GM19438 (cell line): ENCODE results near the gene IL22RA1.

ENCODE experiments used
- ATAC-seq: cut with Tn5 transposase; IDR thresholded peaks from one replicate; pipeline ENCODE4 v1.9.1; 2021; ENCODE audit warnings: low read depth; ENCODE audit not compliant: unreplicated experiment

The IL22RA1 gene

DNA sequence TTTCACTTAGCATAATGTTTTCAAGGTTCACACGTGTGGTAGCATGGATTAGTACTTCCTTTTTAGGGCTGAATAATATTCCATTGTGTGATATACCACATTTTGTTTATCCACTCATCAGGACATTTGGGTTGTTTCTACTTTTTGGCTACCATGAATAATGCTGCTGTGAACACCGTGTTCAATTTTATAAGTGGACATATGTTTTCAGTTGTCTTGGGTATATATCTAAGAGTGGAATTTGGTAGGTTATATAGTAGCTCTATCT is 3.8 kb downstream of the IL22RA1 start:
- no peak for ATAC-seq

DNA sequence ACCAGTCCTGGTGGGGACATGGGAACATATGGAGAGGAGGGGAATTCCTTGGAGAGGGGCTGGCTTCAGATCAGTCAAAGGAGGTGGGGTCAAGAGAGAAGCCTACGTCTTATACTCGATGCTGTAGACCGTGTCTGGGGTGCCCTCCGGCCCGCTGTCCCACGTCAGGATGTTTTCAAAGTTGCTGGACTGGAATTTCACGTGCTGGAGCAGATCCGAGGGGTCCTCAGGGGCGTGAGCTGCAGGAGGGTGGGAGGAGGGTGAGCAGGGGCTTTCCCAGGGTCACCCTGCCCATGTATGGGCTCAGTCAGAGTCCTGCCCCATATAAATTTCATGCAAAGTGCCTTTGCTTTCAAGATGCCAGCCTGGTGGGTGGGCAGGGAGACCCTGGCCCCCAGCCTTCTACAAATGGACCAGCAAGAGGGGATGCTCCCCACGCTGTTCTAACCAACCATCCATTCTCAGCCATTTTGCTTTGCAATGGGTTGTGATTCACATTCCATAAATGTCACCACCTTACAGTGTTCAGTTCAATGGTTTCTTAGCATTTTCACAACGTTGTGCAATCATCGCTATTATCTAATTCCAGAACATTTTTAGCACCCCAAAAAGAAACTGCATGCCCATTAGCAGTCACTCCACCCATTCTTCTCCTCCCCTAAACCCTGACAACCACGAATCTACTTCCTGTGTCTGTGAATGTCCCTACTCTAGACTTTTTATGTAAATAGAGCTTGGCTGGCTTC is 4.3 kb downstream of the IL22RA1 start:
- no peak for ATAC-seq

- no peak for ATAC-seq
Observed at GRCh38 chr1:24136956-24137539, 5.9 kb downstream of the IL22RA1 start.

DNA sequence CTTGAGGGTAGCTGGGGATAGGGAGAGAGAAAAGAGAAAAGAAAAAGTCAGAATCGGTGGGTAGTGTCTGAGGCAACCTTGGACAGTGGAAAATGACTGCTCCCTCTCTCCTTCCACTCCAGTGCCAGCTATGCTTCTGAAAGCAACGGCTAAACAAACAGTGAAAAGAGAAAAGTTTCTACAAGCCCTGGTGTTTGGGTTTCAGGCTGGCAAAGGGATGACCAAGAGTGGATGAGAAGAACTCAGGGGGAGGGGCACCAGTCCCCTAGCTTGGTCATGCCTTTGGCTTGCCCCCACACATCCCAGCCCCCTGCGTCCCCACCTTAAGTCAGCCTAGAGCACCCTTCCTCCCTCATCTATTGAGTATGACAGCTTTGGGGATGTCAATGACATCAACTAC is 8.6 kb downstream of the IL22RA1 start:
- ATAC-seq, result no peak

GRCh38 chr1:24133819-24134218 is 9.1 kb downstream of the IL22RA1 start:
- no peak for ATAC-seq

- ATAC-seq, result no peak
Observed at GRCh38 chr1:24130385-24130784, 12.6 kb downstream of the IL22RA1 start.

DNA sequence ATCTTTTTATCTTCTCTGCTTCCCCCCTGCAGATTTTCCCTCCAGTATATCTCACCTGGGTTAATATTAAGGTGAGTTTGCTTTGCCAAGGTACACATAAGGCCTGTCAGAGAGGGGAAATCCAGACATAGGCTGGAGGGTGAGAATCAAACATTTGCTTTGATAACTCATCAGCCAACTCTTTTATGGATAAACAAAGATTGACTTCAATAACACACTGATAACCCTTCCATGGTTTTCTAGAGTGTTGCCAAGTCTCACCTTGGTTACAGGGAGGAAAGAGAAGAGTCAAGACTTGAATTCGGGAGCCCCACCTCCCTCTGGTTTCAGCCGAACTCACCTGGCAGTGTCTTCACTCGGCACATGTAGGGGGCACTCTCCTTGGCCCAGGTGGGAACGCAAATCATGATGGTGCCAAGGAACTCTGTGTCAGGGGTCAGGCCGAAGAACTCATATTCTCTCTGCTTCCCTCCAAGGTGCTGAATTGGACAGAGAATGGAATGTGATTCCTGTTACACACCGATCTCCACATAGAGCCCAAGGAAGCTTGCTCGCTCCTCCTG is 15.1 kb downstream of the IL22RA1 start:
- ATAC-seq, result no peak

- no peak for ATAC-seq
Observed at GRCh38 chr1:24127134-24127800, 15.7 kb downstream of the IL22RA1 start.

GRCh38 chr1:24126672-24127023 is 16.3 kb downstream of the IL22RA1 start:
- ATAC-seq, result no peak

- no peak for ATAC-seq
Observed at GRCh38 chr1:24126018-24126671, 16.8 kb downstream of the IL22RA1 start.

DNA sequence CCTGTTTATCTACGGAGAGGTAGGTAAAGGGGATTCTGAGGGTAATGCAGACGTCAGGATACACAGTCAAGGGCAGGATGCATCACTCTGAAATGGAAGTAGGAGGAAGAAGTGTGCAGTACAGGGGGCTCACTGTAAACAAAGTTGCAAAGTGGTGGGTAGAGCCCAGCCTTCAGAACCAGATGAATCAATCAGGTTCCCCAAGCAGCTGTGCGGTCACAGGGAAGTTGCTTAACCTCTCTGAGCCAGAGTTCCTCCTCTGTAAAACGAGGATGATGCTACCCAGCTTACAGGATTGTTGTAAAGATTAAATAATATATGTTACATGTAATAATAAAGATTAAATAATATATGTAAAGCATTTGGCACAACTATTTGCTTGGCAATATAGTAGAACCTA is 17.5 kb downstream of the IL22RA1 start:
- ATAC-seq, result no peak

GRCh38 chr1:24124980-24125379 is 18.0 kb downstream of the IL22RA1 start:
- ATAC-seq, result no peak

DNA sequence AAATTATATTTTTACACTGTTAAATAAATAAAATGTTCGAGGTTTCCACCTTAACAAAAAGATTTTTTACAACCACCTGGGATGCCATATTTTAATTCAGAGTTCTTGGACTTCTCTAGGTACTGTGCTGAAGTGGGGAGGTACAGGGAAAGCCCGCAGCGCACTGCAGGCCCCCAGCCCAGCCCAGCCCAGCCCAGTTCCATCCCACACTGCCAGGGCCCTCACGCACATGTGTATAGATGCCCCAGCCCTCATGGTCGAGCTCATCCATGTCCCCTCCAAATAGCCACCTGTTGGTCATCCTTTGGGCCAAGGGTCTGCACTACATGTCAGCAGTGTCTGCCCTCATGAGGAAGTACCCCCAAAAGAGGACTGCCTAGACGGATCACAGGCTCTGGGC is 19.3 kb downstream of the IL22RA1 start:
- ATAC-seq, result no peak

DNA sequence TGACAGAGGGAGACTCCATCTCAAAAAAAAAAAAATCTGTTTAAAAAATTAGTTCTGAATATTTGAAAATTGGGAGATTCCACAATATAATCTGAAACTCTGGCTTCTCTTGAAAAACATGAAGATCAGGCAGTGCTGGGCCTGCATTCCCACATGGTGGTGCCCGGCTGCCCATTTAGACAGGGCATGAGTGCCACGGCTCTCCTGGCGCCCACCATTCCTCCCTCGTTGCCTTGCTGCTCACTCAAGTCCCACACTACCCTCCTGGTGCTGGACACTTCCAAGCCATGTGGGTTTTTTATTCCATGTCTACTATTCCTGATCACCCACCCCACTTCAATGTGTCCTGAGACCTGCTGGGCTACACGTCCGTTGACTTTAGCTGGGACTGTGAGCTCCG is 20.2 kb downstream of the IL22RA1 start:
- ATAC-seq, result no peak

DNA sequence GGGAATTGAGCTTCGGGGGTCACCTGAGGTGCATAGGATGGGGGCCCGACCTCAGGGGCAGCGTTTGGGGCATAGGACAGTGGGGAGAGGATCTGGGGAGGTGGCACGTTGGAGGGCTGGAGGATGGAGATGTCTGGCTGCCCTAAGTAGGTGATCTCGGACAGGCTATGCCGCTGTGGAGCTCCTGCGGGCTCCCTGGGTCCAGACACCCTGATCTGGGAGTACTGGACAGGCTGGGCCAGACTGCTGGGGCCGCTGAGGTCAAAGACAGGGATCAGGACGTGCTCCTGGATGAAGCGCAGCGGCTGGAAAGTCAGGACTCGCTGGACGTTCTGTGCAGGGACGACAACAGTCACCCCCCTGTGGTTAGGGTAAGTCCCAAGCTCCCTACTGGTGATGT is 21.5 kb downstream of the IL22RA1 start:
- ATAC-seq, result no peak

GRCh38 chr1:24120965-24121364 is 22.0 kb downstream of the IL22RA1 start:
- ATAC-seq, result no peak

- no peak for ATAC-seq
Observed at GRCh38 chr1:24119859-24120756, 22.8 kb downstream of the IL22RA1 start.

- no peak for ATAC-seq
Observed at GRCh38 chr1:24119489-24119858, 23.5 kb downstream of the IL22RA1 start.

- ATAC-seq, result no peak
Observed at GRCh38 chr1:24118410-24119242, 24.3 kb downstream of the IL22RA1 start.
